HL-60/S4 treated with retinoic acid at 250 ng/mL for 4 days and 3 days (cell line): ENCODE data around the gene MYL12A.
"Not testable (repeated sequence)": the region's sequence is repeated elsewhere in the genome, so short reads cannot be mapped to it uniquely, and the experiment has no call there.

Experiments used
- in situ Hi-C: fragments of 300-500 bp; cut with MboI; formaldehyde crosslinking; loops from 2 replicates; pipeline ENCODE4 v1.7.0; 2022; ENCODE audit warnings: low sequenced_read_pairs

The MYL12A gene

DNA sequence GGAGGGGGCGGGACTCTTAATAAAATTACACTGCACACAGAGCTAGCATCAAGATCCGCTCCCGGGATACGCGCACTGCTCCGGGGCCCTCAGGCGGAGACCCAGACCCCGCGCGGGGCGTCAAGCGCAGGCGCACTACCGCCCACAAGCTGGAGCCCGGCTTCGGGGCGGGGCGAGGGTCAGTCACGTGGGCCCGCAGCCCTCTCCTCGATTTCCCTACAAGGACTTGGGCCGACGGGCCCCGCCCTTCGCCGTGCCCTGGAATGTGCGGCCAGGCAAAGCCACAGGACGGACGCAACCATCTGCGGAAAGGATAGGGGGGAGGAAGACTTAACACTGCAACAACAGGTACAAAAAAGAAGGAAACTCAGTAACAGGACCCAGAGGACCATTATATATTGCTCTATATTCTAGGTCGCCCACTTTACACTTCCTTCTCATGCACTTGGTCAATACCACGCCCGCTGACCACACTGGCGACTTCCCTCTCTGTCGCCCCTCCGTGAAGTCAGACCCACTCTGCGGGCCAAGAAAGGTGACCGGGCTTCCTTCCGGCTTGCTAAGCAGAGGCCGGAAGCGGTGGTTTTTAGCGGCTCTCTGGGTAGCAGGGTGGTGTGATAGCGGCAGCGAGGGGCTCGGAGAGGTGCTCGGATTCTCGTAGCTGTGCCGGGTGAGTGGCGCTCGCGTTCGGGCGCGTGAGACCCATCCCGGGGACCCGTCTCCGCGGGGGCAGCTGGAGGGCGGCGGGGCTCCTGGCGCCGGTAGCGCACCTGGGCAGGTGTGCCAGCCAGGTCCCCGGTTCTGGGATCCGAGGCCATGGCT lies at the start of gene MYL12A:
Gene MYL12A, plus strand, starts transcription at position 562 of the 822 bp plus-strand sequence. CDS start 5,447 bp downstream, outside the sequence.
- in situ Hi-C loops: loop anchor here (10.0 kb wide), 1 partner anchor 303 kb away; no protein-coding TSS in a partner anchor

DNA sequence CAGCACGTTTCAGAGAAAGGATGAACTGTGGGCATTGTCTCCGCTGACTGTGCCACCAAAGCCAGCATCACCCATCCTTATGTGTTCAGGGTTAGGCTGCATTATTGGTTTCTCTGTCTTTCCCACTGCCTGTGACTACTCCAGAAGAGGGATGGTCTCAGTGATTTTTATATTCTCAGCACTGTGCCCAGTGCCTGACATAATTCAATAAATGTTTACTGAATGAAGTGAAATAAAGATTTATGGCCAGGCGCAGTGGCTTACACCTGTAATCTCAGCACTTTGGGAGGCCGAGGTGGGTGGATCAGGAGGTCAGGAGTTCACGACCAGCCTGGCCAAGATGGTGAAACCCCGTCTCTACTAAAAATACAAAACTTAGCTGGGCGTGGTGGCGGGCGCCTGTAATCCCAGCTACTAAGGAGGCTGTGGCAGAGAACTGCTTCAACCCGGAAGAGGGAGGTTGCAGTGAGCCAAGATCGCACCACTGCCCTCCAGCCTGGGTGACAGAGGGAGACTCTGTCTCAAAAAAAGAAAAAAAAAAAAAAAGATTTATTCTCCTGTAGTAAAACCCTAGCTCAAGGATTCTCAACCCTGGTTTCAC lies 49.2 kb upstream of the MYL12A start:
- in situ Hi-C loops: not testable (repeated sequence)

DNA sequence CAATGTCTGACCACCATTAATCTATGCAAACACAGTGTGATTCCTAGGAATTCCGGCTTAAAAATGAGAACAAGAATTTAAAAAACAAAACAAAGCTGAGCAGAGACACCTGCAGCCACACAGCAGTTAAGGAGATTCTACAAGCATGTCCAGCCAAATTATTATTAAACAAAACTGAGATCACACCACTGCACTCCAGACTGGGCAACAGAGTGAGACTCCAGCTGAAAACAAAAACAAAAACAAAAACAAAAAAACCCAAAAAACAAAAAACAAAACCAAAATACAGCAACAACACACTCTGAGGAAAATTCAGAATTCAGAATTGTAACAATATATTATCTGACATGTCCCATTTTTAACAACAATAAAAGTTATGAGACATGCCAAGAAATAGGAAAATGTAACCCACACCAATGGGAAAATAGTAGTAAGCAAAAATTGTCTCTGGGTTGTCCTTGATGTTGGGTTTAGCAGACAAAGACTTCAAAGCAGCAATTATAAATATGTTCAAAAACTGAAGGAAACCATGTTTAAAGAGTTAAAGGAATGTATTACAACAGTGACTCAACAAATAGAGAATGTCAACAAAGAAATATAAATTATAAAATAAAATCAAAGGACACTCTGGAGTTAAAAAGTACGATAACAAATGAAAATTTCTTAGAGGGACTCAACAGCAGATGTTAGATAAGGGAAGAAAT lies 47.5 kb upstream of the MYL12A start:
- in situ Hi-C loops: no loop called here

DNA sequence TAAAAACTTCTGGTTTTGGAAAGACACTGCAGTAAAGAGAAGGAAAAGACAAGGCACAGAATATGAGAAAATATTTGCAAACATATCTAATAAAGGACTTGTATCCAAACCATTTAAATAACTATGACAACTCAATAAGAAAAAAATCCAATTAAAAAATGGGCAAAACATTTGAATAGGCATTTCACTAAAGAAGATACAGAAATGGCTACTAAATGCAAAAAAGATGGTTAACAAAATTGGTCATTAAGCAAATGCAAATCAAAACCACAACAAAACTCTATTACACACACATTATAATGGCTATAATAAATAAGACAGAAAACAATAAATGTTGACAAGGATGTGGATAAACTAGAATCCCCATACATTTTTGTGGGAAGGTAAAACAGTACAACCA lies 42.4 kb upstream of the MYL12A start:
- in situ Hi-C loops: no loop called here

DNA sequence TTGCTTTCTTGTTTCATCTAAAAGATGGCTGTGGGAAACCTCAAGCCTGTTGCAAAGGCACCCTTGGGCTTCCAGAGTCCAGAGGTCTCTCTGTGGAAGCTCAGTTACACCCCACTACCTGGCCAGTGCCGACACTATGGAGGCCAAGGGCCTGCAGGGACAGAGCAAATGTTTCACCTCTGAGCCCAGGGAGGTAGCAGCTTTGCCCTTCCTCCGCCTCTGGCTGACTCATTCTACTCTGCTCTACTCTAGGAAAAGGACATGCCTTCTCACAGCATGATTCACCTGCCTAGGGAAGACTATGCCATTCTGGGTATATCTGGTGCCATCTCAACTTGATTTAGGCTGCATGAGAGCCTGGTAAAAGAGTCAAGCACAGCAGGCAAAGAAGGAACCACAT lies 40.0 kb upstream of the MYL12A start:
- in situ Hi-C loops: no loop called here

DNA sequence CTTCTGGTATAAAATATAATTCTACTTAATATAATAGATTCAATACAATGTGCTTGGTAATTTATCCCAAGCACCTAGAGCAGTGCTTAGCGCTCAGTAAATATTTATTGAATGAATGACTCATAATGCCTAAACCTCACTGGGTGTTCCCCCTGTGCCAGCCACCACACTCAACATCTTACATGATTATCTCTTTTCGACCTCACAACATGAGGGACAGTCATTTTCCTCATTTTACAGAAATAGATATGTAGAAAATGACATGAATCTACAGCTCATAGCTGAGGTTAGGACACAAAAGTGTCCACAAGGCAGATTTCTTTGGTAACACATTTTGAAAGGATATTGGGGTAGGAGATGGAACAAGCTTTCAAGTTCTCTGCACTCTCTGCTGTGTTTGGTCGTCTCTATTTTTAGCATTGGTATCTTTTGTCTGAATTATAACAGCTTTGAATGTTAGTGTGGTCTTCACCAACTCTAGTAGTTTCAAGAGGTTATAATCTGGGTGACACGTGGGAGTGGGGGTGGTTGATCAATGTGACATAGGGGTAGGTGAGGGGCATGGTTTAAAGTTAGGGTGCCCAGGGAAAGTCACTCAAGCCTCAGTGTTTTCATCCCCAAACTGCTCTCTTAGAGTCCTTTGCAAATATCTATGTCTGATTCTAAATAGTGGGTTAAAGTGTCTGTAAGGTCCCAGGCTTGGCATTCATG lies 37.6 kb upstream of the MYL12A start:
- in situ Hi-C loops: no loop called here

DNA sequence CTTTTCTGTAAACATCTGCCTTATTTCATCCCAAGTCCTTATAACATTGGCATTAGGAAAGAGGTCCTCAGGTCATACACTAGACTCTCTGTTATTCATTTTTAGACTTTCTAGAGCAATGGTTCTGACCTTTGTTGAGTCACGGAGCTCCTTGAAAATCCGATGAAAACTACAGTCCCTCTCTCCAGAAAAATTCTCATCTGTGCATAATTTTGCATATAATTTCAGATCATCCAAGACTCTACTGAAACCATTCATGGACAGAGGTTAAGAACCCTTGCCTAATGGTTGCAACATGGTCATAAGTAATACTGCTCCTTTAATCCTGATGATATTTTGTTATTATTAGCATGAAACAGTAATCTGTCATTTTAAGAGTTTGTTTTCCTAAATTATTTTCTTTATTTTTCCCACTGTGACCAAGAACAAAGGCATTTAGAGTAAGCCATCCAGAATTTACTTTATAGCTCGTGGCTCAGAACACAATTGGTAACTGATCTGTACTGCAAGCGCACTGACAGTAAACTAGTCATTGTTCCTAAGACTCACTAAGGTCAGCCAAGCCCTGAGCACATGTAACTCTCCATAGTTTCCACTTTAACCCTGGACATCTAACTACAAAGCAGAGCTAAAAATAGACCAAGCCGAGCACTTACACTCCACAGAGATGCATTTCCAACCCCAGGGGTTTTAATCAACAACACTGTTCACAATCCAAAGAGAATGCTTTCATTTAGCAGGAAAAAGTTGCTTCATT lies 36.2 kb upstream of the MYL12A start:
- in situ Hi-C loops: no loop called here

DNA sequence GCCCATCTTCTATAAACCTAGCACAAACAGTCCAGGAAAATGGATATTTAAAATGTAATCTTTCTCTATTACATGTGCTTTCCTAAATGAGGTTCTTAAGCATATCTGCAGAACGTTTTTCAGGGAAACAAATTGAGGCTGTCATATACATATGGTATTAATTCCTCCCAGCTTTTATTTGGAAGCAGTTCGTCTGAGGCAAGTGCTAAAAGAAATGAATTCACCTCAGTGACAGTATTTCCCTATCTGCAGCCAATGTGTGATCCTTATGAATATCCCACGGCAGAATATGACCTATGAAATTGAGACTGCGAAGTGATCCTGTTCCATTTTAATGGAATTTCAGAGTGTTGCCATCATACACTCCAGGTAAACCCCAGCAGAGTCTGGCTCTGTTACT lies 34.9 kb upstream of the MYL12A start:
- in situ Hi-C loops: no loop called here

DNA sequence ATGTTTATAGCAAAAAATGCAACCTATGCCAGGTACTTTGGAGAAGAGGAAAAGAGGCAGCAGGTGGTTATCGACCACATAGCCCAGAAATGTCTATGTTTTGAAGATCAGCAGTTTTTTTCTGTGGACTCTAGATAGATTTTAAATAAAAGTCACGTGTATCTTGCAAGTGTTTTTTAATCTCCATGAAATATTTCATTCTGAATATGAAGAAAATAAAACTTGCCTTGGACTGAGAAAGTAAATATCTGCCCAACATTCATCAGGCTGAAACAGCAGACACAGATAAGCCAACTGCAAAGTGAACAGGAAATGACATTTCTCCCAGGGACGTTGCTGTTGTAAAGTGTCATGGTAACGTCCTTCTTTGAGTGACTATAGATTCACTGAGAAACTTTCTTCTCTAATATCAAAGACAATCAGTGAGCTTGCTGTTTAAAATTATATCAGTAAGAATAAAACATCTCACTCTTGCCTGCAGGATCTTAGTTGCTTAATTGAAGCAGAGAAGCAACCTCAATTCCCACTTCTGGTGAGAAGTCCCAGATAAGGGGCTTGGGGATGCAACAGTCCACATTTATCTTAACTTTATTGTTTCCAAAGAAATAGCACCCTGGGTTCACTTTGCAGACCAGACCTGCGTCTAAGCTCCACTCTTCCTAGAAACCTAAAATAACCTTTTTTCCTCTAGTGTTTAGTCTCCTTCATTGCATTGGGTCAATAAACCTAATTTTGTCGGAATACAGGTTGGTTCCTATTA lies 34.1 kb upstream of the MYL12A start:
- in situ Hi-C loops: no loop called here

DNA sequence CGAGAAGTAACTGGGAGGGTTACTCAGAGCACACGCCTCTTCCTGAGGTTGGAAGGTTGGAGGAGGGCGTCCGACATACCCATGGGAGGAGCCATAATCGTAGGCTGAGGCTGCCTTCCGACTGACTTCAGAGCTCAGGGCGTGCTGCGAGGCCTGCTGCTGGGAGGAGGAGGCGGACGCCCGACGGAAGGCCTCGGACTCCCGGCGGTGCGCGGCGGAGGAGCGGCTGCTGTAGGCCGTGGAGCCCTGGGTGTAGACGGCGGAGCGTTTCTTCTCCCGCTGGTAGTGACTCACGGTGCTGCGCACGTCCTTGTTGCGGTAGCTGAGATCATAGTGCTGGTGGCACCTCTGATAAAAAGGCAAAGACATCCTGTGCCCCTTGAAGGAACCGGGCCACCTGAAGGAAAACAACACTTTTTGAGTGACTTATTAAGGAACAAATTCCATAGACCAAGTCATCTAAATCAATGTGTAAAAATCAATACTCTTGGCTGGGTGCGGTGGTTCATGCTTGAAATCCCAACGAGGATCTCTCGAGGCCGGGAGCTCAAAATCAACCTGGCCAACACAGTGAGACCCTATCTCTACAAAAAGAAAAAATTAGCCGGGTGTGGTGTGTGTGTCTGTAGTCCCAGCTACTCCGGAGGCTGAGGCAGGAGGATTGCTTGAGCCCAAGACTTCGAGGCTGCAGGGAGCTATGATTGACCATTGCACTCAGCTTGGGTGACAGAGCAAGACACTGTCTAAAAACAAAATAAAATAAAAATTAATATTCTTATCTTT lies 32.6 kb upstream of the MYL12A start:
- in situ Hi-C loops: no loop called here

DNA sequence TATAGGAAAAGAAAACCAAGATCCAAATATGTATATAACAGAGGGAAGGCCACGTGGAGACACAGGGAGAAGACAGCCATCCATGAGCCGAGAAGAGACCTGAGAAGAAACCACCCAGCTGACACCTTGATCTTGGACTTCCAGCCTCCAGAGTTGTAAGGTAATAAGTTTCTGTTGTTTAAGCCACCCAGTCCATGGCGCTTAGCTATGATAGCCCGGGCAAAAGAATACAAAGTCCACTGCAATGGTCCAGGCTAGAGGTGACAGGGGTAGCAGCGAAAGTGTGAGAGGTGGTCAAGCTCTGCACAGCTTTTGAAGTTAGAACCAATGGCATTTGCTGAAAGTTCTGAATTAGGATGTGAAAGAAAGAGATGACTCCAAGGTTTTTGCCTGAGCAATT lies 30.6 kb upstream of the MYL12A start:
- in situ Hi-C loops: no loop called here

DNA sequence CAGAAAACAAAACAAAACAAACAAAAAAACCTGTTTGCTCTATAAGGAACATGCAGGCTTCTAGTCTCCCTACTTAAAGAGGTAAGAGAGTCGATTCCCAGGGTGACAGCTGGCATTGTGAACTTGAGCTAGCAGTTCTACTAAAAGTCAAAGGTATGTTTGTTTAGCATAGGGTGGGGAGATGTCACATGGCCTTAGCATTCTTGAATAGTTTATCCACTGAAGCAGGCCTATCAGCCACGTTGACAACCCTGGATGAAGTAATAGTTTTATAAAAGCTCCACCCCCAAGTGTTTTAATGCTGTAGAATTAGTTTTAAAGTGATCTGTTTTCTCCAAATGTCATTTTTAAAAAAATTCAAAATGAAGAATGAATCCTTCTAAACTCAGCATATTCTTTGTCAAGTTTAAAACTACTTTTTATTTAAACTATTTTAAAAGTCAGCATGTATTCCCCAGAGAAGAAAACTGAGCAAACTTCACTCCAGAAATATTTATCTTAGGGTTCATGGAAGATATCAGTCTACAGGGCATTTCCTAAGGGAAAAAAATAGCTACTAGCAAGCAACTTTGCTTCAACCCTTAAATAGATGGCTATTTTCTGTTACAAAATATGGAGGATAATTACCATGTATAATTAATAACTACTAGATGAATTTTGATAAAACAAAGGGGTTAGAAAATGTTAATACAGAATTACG lies 29.5 kb upstream of the MYL12A start:
- in situ Hi-C loops: no loop called here

DNA sequence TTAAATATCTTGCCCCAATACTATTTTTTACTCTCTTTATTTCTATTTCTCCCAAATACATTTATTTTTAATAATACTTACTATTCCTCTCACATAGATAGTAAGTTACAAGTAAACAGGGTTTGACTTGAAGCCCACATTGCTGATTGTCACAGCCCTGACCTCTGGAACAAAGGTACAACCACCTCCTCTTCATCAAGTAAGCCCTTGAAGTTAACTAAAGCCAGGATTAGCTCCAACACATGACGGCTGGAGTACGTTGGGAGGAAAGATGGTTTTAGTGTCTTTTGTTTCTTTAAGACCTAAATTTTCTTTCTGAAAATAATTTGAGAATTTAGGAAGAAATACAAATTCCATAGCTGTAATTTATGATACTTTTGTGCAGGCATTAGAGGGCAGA lies 28.8 kb upstream of the MYL12A start:
- in situ Hi-C loops: no loop called here

DNA sequence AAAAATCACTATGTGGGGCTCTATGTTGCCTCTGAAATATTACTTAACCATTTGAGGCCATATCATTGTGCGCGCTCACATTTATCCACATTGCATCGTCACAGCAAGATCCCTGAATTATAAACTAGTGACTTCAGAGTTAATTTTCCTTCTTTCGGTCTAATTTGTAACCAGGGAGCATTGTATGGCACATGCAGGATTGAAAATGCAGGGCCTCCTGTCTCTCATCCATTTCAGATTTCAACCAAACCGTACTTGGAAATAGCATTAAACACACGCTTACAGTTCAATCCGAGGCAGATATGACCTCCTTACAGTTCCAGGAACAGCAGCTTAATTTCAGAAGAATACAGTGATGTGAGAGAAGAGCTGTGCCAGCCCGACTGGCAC lies 28.4 kb upstream of the MYL12A start:
- in situ Hi-C loops: no loop called here

DNA sequence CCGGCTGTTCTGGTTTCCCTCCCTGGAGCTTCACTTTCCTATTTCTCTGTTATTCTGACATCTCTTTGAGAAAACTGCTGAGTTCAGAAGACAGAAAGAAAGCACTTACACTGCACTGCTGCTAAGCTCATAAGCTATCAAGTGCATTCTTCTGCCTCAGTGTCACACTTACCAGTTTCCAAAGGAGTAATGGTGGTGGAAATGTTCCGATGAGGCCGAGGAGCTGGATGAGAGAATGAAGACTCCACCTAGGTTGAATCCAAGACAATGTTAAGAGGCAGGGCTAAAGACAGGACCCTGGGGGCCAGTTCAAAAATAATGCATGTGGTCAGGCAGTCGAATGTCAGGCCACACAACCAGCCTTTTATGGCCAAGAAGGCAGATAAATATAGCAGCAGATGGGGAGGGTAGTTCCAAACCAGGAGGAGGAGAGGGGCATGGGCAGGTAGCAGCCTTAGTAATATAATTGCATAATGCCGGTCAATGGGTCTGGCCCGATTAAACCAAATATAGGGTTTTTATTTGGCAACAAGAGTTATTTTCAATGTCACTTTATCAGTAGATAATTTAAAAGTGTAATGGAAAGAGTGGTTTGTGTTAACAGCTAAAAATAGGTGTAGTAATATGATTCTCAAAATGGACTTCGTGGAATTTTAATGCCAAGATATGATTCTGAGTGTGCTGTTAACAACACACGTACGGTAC lies 27.8 kb upstream of the MYL12A start, which contains the start of gene MYOM1:
Gene MYOM1, minus strand, starts transcription at position 338 of the 705 bp plus-strand sequence. CDS start 4,745 bp downstream, outside the sequence.
- in situ Hi-C loops: no loop called here

DNA sequence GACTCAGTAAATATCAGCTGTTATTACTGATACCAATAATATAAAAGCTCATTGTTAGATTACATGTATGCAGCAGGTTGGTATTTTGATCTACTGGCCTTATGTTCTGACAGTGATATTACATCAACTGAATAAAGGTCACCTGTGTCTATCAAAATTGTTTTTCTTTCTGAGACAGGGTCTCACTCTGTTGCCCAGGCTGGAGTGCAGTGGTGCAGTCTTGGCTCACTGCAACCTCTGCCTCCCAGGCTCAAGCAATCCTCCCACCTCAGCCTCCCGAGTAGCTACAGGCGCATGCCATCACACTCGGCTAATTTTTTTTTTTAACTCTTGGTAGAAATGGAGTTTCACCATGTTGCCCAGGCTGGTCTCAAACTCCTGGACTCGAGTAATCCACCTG lies 26.7 kb upstream of the MYL12A start:
- in situ Hi-C loops: not testable (repeated sequence)

DNA sequence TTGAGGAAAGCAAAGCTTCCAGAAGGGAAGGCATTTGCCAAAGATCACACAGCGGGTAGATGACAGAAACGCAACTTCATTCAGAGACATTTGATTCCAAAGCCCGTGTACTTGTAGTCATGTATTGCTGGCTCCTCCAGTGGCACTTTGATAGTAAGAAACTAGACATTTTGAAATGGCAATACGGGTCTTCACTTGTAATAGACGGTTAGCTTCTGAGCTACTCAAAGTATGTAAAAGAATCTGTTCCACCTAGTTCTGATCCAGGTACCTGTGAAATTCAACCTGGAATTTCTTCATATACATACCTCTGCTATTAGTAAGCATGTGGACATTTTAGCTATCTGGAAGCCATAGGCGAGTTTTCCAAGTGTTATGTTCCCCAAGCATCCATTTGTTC lies 26.1 kb upstream of the MYL12A start:
- in situ Hi-C loops: no loop called here

DNA sequence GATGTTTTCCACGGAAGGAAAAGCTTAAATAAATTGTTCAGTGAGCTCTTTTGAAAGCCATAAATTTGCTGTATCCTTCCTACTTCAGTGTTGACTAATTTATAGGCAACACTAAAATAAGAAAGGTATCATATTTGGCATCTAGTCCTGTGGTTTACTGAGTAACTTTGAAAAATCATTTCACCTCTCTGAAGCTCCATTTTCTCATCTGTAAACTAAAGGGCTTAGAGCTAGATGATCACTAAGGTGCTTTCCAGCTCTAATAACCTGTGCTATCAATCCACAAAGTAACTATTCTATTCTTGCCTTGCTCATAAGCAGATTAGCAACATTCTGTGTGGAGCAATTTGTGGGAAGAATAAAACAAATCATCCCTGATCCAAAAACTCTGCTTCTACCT lies 24.2 kb upstream of the MYL12A start:
- in situ Hi-C loops: no loop called here
